Eye (tissue), 1 donor: ENCODE results near the gene SPTBN1.
"Not testable (repeated sequence)": the region's sequence is repeated elsewhere in the genome, so short reads cannot be mapped to it uniquely, and the experiment has no call there.

Experiments used
- DNase-seq: peaks from one replicate; pipeline ENCODE4 v3.0.0-alpha.2; 2015

The SPTBN1 gene

DNA sequence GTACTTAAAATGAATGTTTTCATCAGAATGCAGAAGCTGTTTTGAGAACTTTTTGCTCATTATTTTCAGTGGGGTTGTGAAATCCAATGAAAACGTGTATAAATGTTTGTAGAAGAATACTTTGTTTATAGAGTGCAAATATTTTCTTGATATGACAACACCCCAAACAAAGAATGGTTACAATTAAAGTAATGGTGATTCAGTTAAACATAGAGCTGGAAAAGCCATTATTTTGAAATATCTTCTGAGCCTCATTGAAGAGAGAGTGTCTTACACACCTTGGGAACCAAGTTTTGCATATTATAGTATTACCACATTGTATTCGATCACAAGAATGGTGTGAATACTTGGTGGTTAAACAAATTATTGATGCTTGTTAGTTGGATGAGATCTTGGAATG is 48.7 kb downstream of the SPTBN1 start:
- DNase-seq = no peak

- DNase-seq = no peak
Measured at GRCh38 chr2:54508541-54508940, 52.4 kb downstream of the SPTBN1 start.

GRCh38 chr2:54509043-54509442 is 52.9 kb downstream of the SPTBN1 start:
- not testable (repeated sequence) for DNase-seq

DNA sequence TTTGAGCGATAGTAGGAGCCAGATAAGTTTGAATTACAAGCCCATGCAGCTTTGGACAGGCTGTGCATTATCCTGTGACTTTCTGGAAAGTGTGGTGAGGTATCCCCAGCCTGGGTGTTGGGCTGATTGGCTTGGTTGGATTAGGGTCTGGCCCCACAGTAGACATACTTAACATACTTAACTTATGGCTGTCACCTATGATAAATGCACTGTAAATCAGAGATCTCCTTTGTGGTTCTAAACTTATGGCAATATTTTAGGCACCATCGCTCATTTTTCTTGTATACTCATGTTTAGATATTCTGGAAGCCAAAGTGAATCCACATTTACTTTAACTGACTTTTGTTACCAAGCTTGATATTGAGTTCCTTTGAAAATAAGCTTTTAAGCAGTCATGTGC is 54.8 kb downstream of the SPTBN1 start:
- no peak for DNase-seq

DNA sequence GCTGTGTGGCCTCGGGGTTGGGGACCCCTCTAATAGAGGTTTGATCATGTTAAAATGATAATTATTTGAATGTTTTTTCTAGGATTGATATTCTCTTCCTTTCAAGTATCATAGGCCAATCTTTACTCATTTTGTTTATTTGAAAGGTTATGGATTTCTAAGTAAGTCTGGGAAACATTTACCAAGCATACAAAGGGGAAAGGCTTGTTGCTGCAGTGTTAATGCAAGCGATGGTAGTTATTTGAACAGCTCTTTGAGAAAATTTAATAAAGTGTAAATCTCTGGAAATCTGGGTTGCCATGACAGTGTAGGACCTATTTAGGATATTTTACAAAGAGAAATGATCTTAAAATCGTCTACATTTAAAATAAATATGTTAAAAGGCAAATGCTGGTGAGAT is 56.1 kb downstream of the SPTBN1 start:
- no peak for DNase-seq

GRCh38 chr2:54512663-54513362 is 56.7 kb downstream of the SPTBN1 start:
- DNase-seq = no peak

- DNase-seq = no peak
Measured at GRCh38 chr2:54513363-54513715, 57.2 kb downstream of the SPTBN1 start.

DNA sequence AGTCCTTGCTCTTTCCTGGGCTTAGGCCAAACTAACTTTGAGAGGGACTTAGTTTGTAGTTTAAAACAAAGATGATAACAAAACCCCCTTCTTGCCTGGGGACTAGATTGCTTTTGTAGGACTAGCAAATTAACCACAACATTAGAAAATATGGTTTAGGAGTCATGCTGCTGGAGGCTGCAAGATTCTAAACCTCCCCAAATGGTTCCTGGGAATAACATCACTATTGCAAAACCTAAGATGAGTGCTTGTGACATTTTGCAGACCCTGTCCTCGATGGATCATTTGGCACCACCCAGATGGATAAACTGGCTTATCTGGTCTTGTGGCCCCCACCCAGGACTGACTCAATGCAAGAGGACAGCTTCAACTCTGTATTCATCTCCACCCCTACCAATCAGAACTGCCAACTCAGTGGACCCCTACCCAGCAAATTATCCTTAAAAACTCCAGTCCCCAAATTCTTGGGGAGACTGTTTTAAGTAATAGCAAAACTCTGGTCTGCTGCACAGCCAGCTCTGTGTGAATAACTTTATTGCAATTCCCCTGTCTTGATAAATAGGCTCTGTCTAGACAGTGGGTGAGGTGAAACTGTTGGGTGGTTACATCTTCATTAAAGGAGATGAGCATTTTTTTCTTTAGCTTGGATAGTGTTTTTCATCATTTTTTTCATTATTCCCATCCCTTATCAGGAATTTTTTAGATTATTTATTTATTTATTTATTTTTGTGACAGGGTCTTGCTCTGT is 58.9 kb downstream of the SPTBN1 start:
- no peak for DNase-seq

- DNase-seq = no peak
Measured at GRCh38 chr2:54516842-54517241, 60.7 kb downstream of the SPTBN1 start.

- not testable (repeated sequence) for DNase-seq
Measured at GRCh38 chr2:54518016-54518415, 61.9 kb downstream of the SPTBN1 start.

GRCh38 chr2:54518430-54518829 is 62.3 kb downstream of the SPTBN1 start:
- no peak for DNase-seq

- no peak for DNase-seq
Measured at GRCh38 chr2:54519841-54520459, 63.8 kb downstream of the SPTBN1 start.

- no peak for DNase-seq
Measured at GRCh38 chr2:54520687-54521086, 64.6 kb downstream of the SPTBN1 start.

- peak; percentile 71 for DNase-seq
Measured at GRCh38 chr2:54522624-54523281, 66.6 kb downstream of the SPTBN1 start.

DNA sequence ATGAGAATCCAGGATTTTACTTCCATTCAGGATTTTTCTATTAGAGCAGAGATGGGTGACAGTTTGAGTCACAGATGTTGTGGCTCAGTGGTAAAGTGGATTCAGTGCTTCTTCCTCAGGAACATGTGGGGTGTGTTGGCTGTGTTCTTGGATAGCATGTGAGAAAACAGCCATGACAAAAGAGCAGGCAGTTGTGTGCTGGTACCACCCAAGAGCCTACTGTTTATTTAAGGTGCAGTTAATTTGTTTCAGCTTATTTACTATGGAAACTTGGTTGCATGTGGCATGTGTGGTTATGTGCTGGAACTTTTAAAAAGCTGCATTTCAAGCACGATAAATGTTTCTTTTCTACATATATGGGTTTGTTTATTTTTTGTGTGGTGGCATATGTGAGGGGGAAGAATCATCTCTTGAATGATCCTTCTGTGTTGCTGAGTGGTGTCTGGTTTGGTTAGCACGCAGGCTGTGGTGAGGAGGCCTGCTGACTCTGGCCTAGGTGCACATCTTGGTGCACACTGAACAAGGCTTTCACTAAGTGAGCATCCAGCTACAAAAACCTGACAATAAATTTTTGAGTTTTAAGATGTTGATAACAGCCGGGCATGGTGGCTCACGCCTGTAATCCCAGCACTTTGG is 67.3 kb downstream of the SPTBN1 start:
- DNase-seq = no peak

DNA sequence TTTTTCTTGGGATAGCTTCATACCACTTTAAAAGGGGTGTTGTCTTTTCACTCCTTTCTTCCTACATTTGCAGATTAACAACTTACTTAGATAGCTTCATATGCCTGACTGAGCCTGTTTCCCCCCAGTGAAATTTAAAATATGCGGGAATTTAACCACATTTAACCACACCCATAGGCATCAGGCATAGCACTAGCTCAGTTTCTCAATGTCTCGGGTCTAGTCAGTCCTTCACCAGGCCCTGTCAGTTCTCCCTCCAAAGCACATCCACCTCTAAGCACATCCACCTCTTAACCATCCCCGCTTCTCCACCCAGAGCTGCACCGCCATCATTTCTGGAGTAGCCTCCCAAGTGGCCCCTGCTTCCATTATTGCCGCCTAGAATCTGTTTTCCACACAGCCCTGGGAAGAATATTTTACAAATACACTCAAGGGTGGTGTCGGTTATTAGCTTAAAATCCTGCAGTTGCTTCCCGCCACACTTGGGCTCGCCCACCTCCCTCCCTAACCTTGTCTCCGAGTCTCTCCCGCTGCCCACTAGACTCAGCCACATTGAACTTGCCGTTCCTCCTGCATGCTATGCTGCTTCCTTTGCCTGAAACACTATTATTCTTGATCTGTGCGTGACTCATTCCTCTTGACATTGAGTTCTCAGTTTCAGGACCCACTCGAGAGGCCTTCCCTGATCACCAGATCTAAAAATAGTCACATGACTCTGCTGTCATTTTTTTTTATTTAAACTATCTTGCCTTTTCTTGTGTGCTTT is 68.3 kb downstream of the SPTBN1 start:
- no peak for DNase-seq

DNA sequence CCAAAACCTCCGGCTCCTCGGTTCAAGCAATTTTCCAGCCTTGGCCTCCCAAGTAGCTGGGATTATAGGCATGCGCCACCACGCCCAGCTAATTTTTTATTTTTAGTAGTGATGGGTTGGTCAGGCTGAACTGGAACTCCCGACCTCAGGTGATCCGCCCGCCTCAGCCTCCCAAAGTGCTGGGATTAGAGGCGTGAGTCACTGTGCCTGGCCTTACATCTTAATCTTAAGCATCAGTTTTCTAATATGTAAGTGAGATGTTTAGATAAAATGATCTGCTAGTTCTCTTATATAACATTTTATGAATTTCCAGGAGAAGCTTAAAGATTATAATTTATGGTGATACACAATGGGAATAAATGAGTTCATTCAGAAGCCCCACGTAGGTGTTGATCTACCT is 69.2 kb downstream of the SPTBN1 start:
- DNase-seq = no peak

DNA sequence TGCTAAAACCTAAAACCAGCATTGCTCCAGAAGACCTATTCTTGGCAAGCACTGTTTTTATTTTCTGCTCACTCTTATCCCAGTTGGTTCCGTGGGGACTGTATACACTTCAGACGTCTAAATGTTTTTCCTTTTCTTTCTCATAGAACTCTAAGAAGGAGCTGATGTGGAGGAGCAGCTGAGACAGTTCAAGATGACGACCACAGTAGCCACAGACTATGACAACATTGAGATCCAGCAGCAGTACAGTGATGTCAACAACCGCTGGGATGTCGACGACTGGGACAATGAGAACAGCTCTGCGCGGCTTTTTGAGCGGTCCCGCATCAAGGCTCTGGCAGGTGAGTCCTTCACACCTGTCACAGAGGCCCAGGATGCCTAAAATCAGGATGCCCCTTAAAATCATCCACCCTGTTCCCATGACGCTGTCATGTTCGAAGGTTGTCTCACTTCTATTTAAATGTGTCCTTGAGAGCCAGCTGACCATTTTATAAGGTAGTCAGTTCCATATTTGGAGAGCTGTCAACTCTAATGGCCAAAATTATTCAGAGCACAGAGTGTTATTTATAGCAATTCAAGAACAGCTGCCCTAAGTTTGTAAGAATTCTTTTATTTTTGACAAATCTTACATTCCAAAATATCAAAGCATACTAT is 70.2 kb downstream of the SPTBN1 start:
- DNase-seq = no peak

- no peak for DNase-seq
Measured at GRCh38 chr2:54528311-54528955, 72.3 kb downstream of the SPTBN1 start.

DNA sequence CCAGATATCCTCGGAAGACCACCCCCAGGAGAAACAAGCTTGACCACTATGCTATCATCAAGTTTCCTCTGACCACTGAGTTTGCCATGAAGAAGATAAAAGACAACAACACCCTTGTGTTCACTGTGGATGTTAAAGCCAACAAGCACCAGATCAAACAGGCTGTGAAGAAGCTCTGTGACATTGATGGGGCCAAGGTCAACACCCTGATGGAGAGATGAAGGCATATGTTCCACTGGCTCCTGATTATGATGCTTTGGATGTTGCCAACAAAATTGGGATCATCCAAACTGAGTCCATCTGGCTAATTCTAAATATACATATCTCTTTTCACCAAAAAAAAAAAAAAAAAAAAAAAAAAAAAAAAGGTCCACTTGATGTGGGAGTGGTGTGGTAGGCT is 73.4 kb downstream of the SPTBN1 start:
- DNase-seq = not testable (repeated sequence)

DNA sequence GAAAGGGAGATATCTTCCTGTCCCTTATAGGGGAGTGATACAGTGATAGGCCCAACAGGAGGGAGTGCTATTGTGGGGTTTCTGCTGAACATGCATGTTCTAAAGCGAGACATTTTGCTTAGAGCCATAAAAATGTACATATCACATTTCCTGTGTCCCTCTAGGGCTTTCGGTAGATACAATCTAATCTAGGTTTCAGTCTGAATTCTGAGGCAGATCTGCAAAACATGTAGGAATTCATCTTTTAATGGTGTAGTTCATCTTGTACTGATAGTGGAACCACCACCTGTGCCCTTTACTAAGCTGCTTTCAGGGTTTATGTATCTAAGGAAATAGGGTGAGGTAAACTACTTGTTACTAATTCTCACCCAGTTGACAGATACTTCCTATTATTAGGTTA is 73.8 kb downstream of the SPTBN1 start:
- DNase-seq = no peak
